ENCODE measurements around the gene GNG5.
"Not testable (repeated sequence)": the region's sequence is repeated elsewhere in the genome, so short reads cannot be mapped to it uniquely, and the experiment has no call there.

Gene GNG5
- total RNA-seq: 8.8 to 13.7 (median 10.3) reads per million in 9 experiments

DNA sequence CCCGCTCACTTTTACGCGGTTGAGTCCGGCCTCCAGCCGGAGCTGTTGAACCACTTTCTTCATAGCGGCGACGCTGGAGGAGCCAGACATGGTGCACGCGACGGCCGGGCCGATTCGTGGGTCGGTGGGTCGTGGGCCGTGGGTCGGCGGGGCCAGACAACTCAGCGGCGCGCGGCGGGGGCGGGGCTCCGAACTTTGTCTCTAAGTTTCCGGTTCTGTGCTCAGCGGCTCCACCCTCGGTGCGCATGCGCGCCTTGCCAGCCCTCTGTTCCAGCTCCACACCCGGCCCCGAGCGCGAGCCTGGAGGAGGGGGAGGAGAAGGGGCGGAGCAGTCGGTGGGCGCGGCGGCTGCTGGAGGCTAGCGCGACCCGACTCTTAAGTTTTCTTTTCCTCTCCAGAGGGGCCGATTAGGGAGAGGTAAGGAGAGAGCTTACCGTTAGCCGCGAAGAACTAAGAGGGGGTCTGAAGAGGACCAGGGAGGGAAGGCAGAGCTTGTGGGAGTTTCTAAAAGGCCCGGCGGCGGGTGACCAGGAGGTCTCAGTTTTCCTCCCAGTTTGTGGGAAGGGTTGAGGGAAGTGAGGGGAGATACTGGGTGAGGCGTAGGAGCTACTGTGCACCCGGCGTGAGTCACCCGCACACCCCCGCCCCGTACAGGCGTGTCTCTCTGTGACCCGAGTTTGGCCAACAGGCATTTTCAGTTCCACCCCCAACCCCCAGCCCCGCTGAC is at the start of gene GNG5, which contains the start of gene SPATA1:
Gene GNG5, minus strand, starts transcription at position 580 of the 727 bp plus-strand sequence. Its CDS starts 490 bp downstream, at position 90.
Gene SPATA1, plus strand, starts transcription at position 385 of the 727 bp plus-strand sequence. CDS start 9,974 bp downstream, outside the sequence.
- DNase-seq (peak; percentile 92 to 96 (median 94)), ATAC-seq (replicated peaks) (peak; percentile 88)
- peaks cover 28 to 38% of the 10 kb centered on the region in 2 donors for H3K4me1 Mint-ChIP-seq (ENCODE audit: low read depth in 2 of 2)
- H3K4me3 Mint-ChIP-seq: peak within 1 kb of the TSS; percentile 96 to 97
- peak within 1 kb of the TSS; percentile 96 to 98 for H3K27ac Mint-ChIP-seq
- H3K9me3 Mint-ChIP-seq: no peaks in the 10 kb centered on the region
- H3K36me3 Mint-ChIP-seq (ENCODE audit: insufficient read depth): peaks cover 16% of the 10 kb centered on the region
- H3K27me3 Mint-ChIP-seq: no peaks in the 10 kb centered on the region

DNA sequence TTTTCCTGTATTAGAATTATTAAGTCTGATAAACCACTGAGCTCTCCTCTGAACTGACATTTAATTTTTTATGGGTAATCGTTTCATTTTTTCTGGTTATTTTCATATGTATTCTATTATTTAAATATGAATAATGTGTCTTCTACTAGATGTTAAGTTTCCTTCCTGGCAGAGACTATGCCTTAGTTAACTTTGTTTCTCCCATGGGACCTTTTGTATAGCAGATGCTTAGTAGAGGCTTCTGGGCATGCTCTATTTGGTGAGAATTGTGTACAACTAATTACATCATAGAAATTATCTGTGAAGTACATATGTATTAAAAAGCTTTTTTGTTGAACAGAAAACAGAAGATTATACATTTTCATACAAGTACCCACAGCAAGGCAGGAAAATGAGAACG is 44.4 kb upstream of the GNG5 start:
- DNase-seq (no peak), ATAC-seq (replicated peaks) (no peak)
- Mint-ChIP-seq H3K36me3 (ENCODE audit: insufficient read depth) (peaks cover 4% of the 10 kb centered on the region), H3K4me3 (no peak overlapping the region), H3K4me1 (ENCODE audit: low read depth in 2 of 2) (no peaks in the 10 kb centered on the region), H3K27me3 (no peaks in the 10 kb centered on the region), H3K9me3 (no peaks in the 10 kb centered on the region), H3K27ac (no peak overlapping the region)

DNA sequence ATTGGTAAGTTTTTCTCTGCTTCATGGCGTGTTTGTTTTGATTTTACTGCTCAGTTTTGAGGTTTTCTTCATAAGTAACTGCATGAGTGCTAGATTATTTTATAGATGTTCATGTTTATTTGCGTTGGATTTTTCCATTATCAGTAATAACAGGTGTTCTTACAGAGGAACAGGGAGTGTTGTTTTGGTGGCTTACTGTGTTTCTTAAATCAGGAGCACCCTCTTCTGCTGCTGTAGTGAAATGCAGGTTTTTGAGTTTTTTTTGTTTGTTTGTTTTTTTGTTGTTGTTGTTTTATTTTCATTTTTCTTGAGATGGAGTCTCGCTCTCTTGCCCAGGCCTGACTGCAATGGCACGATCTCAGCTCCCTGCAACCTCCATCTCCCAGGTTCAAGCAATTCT is 35.3 kb upstream of the GNG5 start:
- no peak for DNase-seq
- ATAC-seq (replicated peaks): no peak
- Mint-ChIP-seq H3K4me3 (no peak overlapping the region), H3K27ac (no peak overlapping the region), H3K4me1 (ENCODE audit: low read depth in 2 of 2) (no peaks in the 10 kb centered on the region), H3K36me3 (ENCODE audit: insufficient read depth) (no peaks in the 10 kb centered on the region), H3K27me3 (no peaks in the 10 kb centered on the region), H3K9me3 (no peaks in the 10 kb centered on the region)

DNA sequence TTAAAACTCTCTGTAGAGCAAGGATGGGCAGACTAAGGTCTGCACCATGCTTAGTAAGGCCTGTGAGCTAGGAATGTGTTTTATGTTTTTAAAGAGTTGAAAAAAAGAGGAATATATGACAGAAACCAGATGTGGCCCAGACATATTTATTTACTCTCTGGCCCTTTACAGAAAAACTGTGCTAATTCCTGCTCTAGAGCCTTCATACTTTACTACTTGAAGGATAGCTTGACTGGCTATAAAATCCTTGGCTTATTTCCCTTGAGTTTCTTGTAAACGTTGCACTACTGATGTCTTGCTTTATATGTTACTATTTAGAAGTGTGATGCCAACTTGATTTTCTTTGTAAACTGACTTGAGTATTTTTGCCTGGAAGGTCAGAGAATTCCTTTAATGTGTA is 34.4 kb upstream of the GNG5 start:
- H3K4me1 Mint-ChIP-seq (ENCODE audit: low read depth in 2 of 2): no peaks in the 10 kb centered on the region
- no peaks in the 10 kb centered on the region for H3K27me3 Mint-ChIP-seq
- DNase-seq: no peak
- no peaks in the 10 kb centered on the region for H3K9me3 Mint-ChIP-seq
- no peak overlapping the region for H3K4me3 Mint-ChIP-seq
- no peak for ATAC-seq (replicated peaks)
- H3K36me3 Mint-ChIP-seq (ENCODE audit: insufficient read depth): no peaks in the 10 kb centered on the region
- no peak overlapping the region for H3K27ac Mint-ChIP-seq

DNA sequence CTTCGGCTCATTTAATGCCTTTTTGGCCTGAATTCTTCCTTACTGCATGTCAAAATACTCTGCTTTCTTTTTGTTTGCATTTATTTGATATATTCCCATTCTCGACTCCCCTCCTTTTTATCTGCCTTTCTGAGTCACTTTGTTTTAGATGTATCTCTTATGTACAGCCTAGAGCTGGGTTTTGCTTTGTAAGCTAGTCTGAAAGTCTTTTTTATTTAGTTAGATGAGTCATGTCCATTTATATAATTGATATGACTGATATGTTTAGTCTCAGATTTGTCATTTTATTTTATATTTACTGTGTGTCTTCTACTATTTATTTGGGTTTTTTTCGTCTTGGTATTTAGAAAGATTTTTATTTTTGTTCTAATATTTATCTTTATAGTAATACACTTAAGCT is 33.6 kb upstream of the GNG5 start:
- DNase-seq (no peak), ATAC-seq (replicated peaks) (no peak)
- H3K4me1 Mint-ChIP-seq (ENCODE audit: low read depth in 2 of 2): no peaks in the 10 kb centered on the region
- H3K36me3 Mint-ChIP-seq (ENCODE audit: insufficient read depth): no peaks in the 10 kb centered on the region
- no peak overlapping the region for H3K27ac Mint-ChIP-seq
- no peaks in the 10 kb centered on the region for H3K27me3 Mint-ChIP-seq
- no peaks in the 10 kb centered on the region for H3K9me3 Mint-ChIP-seq
- no peak overlapping the region for H3K4me3 Mint-ChIP-seq

DNA sequence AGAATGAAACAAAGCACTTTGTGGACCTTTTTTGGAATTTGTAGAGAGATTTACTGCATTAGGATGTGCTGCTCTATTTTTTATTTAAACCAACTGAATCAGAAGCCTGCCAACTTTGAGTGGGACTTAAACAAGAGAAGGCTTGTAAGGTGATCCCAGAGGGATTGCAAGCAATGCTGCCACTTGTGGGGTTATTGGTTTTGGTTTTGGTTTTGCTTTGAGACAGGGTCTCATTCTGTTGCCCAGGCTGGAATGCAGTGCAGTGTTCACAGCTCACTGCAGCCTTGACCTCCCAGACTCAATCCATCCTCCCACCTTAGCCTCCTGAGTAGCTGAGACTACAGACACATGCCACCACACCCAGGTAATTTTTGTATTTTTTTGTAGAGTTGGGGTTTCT is 32.2 kb upstream of the GNG5 start:
- Mint-ChIP-seq H3K27ac (no peak overlapping the region), H3K36me3 (ENCODE audit: insufficient read depth) (no peaks in the 10 kb centered on the region), H3K27me3 (no peaks in the 10 kb centered on the region), H3K9me3 (no peaks in the 10 kb centered on the region), H3K4me3 (no peak overlapping the region), H3K4me1 (ENCODE audit: low read depth in 2 of 2) (no peaks in the 10 kb centered on the region)
- DNase-seq: no peak
- ATAC-seq (replicated peaks): no peak

DNA sequence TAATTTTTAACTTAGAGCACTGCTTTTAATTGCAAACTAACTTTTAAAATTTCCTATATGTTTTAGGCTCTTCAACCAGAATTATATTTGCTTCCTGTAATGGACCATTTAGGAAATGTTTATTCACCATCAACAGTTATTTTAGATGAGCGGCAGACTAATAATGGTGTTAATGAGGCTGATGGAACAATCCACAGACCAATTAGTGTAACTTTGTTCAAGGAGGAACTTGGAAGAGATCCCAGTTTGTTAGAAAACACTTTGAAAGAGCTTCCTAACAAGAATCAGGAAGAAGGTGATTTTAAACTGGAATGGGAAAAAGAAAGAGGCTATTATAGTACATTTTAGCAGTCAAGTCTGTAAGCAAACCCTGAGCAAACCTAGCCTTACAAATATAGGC is 19.4 kb upstream of the GNG5 start:
- Mint-ChIP-seq H3K36me3 (ENCODE audit: insufficient read depth) (no peaks in the 10 kb centered on the region), H3K4me3 (no peak overlapping the region), H3K9me3 (no peaks in the 10 kb centered on the region), H3K27me3 (no peaks in the 10 kb centered on the region), H3K4me1 (ENCODE audit: low read depth in 2 of 2) (no peaks in the 10 kb centered on the region), H3K27ac (no peak overlapping the region)
- no peak for ATAC-seq (replicated peaks)
- no peak for DNase-seq

DNA sequence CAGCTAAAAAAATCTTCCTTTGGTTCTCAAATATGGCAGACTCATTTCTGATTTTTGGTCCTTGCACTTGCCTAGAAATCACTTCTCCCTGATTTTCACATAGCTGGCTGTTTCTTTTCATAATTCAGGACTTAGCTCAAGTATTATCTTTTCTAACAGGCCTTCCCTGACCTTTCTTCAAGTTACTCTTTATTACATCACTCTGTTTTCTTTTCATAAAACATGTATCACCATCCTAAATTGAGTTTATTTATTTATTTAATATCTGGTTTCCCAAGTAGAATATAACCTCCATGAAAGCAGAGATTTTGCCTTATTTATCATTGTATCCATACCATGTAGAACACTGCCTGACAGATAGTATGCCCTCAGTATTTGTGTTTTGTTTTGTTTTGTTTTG is 18.2 kb upstream of the GNG5 start:
- H3K36me3 Mint-ChIP-seq (ENCODE audit: insufficient read depth): no peaks in the 10 kb centered on the region
- no peak overlapping the region for H3K4me3 Mint-ChIP-seq
- H3K27ac Mint-ChIP-seq: no peak overlapping the region

DNA sequence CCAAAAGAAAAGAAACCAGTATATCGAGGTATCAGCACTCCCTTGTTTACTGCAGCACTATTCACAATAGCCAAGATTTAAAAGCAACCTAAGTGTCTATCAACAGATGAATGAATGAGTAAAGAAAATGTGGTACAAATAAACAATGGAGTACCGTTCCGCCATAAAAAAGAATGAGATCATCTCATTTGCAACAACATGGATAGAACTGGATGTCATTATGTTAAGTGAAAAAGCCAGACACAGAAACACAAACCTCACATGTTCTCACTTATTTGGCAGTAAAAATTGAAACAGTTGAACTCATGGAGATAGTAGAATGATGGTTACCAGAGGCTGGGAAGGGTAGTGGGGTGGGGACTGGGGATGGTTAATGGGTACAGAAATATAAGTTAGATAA is 4.3 kb upstream of the GNG5 start:
- no peak overlapping the region for H3K4me3 Mint-ChIP-seq
- no peaks in the 10 kb centered on the region for H3K27me3 Mint-ChIP-seq
- no peaks in the 10 kb centered on the region for H3K9me3 Mint-ChIP-seq
- peaks cover 8% of the 10 kb centered on the region for H3K36me3 Mint-ChIP-seq (ENCODE audit: insufficient read depth)
- ATAC-seq (replicated peaks) (no peak), DNase-seq (no peak)
- no peak overlapping the region for H3K27ac Mint-ChIP-seq
- H3K4me1 Mint-ChIP-seq (ENCODE audit: low read depth in 2 of 2): no peaks in the 10 kb centered on the region

More for the DNA sequence above, 18.2 kb upstream of the GNG5 start:
- Mint-ChIP-seq H3K27me3 (no peaks in the 10 kb centered on the region), H3K4me1 (ENCODE audit: low read depth in 2 of 2) (no peaks in the 10 kb centered on the region), H3K9me3 (no peaks in the 10 kb centered on the region)
- DNase-seq (no peak), ATAC-seq (replicated peaks) (no peak)

DNA sequence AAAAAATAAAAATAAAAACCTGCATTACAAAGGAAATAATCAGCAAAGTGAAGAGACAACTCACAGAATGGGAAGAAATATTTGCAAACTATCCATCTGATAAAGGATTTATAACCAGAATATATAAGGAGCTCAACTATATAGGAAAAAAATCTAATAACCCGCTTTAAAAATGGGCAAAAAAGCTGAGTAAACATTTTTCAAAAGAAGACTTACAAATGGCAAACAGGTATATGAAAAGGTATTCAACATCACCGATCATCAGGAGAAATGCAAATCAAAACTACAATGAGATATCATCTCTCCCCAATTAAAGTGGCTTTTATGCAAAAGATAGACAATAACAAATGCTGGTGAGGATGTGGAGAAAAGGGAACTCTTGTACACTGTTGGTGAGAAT is 3.8 kb upstream of the GNG5 start:
- H3K4me1 Mint-ChIP-seq (ENCODE audit: low read depth in 2 of 2): peaks cover 4% of the 10 kb centered on the region in 2 donors
- no peaks in the 10 kb centered on the region for H3K27me3 Mint-ChIP-seq
- no peak for DNase-seq
- no peak overlapping the region for H3K4me3 Mint-ChIP-seq
- H3K36me3 Mint-ChIP-seq (ENCODE audit: insufficient read depth): peaks cover 13% of the 10 kb centered on the region
- ATAC-seq (replicated peaks): no peak
- H3K27ac Mint-ChIP-seq: no peak overlapping the region
- no peaks in the 10 kb centered on the region for H3K9me3 Mint-ChIP-seq

DNA sequence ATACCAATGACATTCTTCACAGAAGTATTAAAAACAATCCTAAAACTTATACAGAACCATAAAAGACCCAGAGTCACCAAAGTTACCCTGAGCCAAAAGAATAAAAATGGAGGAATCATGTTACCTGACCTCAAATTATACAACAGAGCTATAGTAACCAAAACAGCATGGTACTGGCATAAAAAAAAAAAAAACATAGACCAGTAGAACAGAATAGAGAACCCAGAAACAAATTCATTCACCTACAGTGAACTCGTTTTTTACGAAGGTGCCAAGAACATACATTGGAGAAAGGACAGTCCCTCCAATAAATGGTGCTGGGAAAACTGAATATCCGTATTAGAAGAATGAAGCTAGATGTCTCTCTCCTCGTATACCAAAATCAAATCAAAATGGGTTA is 2.6 kb upstream of the GNG5 start:
- H3K4me3 Mint-ChIP-seq: no peak overlapping the region
- no peaks in the 10 kb centered on the region for H3K27me3 Mint-ChIP-seq
- no peaks in the 10 kb centered on the region for H3K9me3 Mint-ChIP-seq
- no peak overlapping the region for H3K27ac Mint-ChIP-seq
- ATAC-seq (replicated peaks) (no peak), DNase-seq (no peak)
- H3K36me3 Mint-ChIP-seq (ENCODE audit: insufficient read depth): peaks cover 16% of the 10 kb centered on the region
- H3K4me1 Mint-ChIP-seq (ENCODE audit: low read depth in 2 of 2): peaks cover 15 to 16% of the 10 kb centered on the region in 2 donors

DNA sequence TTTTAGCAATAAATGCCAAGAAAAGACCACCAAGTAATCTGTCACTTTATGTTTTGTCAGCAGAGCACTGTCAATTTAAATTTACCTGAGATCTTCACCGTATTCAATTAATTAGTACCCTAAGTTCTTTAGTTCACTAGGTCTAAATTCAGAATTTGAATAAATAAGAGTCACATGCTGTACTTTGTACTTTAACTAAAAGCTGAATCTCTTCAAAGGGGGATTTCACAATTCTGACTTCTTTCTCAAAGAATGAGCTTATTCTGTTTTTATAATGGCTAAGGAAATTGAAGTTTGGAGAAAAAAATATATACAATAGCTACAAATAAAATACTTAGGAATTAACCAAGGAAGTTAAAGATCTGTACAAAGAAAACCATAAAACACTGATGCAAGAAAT is 2.1 kb upstream of the GNG5 start:
- ATAC-seq (replicated peaks): no peak
- H3K4me3 Mint-ChIP-seq: no peak overlapping the region
- no peak for DNase-seq
- H3K9me3 Mint-ChIP-seq: no peaks in the 10 kb centered on the region
- H3K36me3 Mint-ChIP-seq (ENCODE audit: insufficient read depth): peaks cover 16% of the 10 kb centered on the region
- H3K27me3 Mint-ChIP-seq: no peaks in the 10 kb centered on the region
- H3K27ac Mint-ChIP-seq: no peak overlapping the region
- H3K4me1 Mint-ChIP-seq (ENCODE audit: low read depth in 2 of 2): peaks cover 16 to 21% of the 10 kb centered on the region in 2 donors

DNA sequence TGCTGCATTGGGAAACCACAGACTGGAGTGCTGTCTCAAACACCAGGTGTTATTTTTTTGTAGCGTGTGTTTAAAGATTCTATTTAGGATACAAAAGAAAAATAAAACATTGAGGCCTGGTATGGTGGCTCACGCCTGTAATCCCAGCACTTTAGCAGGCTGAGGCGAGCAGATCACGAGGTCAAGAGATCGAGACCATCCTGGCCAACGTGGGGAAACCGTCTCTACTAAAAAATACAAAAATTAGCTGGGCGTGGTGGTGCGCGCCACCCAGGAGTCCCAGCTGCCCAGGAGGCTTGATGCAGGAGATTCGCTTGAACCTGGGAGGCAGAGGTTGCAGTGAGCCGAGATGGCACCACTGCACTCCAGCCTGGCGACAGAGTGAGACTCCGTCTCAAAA is 1.5 kb upstream of the GNG5 start:
- Mint-ChIP-seq H3K36me3 (ENCODE audit: insufficient read depth) (peaks cover 16% of the 10 kb centered on the region), H3K4me1 (ENCODE audit: low read depth in 2 of 2) (peaks cover 20 to 26% of the 10 kb centered on the region in 2 donors)
- DNase-seq; H3K4me3 Mint-ChIP-seq; H3K9me3 Mint-ChIP-seq; H3K27me3 Mint-ChIP-seq; ATAC-seq (replicated peaks); H3K27ac Mint-ChIP-seq: not testable (repeated sequence)

DNA sequence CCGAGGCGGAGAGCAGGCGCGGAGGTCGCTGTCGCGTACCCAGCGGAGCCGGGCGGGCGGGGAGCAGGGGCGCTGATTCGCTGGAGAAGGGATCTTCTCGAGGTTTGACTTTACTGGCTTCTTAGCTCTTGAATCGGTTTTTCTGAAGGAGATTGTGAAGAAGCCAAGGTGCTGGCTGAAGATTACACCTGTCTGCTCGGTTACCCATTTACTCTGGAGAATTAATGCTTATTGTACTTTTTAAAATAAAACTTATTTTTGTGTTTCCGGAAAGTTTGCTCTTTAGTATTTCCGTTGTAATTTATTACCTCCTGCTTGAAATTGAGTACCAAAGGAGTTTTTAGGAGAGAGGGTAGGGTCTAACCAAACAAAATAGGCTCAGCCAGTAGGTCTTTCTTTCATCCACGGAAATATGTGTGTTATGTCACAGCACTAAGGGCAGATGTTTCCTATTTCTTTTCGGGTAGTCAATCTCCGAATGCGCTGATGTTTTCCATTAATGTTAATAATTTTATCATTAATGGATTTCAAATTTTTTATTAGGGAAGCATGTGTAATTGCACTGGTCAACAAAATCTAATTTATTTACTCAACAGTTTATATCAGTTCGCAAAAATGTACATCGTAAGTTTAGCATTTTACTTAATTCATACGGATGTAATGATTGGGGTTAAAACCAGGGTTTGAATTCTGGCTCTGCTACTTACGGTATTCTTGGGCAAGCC is 510 bp upstream of the GNG5 start:
- Mint-ChIP-seq H3K36me3 (ENCODE audit: insufficient read depth) (peaks cover 16% of the 10 kb centered on the region), H3K4me1 (ENCODE audit: low read depth in 2 of 2) (peaks cover 22 to 31% of the 10 kb centered on the region in 2 donors), H3K9me3 (no peaks in the 10 kb centered on the region), H3K4me3 (peak overlapping the region; percentile 96 to 97), H3K27ac (peak overlapping the region; percentile 96 to 98), H3K27me3 (no peaks in the 10 kb centered on the region)
- no peak for ATAC-seq (replicated peaks)
- no peak for DNase-seq
